Measurements from ENCODE around the gene TSPAN4.

DNA sequence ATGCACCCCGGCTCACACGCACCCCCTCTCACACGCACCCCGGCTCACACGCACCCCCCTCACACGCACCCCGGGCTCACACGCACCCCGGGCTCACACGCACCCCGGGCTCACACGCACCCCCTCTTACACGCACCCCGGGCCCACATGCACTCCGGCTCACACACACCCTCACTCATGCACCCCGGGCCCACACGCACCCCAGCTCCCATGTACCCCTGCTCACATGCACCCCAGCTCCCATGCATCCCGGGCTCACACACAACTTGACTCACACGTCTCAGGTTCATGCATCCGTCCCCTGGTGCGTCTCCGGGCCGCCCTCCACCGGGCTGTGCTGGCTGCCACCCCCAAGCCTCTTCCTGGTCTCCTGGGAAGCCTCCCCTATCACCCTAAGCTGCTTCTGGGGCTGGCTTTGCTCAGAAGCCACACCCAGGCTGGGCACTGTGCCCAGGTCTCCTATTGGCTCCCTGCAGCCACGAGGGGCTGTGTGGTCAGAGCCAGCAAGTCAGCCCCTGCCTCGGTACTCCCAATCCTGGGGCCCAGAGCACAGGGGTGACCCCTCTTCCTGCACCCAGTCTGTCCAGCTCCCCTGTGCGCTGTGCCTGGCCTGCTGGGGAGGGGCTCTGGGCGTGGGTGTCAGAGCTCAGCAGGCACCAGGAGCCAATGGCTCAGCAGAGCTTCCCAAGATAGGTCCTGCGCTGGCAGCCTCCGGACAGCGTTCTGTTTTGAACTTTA, 16.9 kb downstream of the TSPAN4 start:
- TF ChIP-seq, protein P1, sequence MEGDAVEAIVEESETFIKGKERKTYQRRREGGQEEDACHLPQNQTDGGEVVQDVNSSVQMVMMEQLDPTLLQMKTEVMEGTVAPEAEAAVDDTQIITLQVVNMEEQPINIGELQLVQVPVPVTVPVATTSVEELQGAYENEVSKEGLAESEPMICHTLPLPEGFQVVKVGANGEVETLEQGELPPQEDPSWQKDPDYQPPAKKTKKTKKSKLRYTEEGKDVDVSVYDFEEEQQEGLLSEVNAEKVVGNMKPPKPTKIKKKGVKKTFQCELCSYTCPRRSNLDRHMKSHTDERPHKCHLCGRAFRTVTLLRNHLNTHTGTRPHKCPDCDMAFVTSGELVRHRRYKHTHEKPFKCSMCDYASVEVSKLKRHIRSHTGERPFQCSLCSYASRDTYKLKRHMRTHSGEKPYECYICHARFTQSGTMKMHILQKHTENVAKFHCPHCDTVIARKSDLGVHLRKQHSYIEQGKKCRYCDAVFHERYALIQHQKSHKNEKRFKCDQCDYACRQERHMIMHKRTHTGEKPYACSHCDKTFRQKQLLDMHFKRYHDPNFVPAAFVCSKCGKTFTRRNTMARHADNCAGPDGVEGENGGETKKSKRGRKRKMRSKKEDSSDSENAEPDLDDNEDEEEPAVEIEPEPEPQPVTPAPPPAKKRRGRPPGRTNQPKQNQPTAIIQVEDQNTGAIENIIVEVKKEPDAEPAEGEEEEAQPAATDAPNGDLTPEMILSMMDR (IDR thresholded peaks at IDR 0.05) = no peak
- no peak for TF ChIP-seq POLR2A (IDR thresholded peaks at IDR 0.05)

Measured in lower leg skin (tissue), 3 donors.